Left lung (tissue), 10 donors: ENCODE results near the gene OSBPL1A. TPM values are rescaled to one million over a fixed set of nuclear protein-coding genes. Genes with fewer than 3 reads are reported as not detected.

ENCODE experiments used
- ATAC-seq: fragments of 200-7000 bp; cut with Tn5 transposase; one replicate; pipeline ENCODE4 v1.9.1; 2020; ENCODE audit warnings: moderate library complexity
- DNase-seq, 4 donors: peaks; one replicate each; pipeline ENCODE4 v3.0.0-alpha.2; 2013 to 2020
- H3K27ac ChIP-seq, 2 donors: fragments of 200-600 bp; sonication (generic) in 1 of 2; one replicate each; pipeline versions ENCODE4 v1.5.0 to v1.8.0; 2020 to 2021
- H3K27me3 ChIP-seq, 2 donors: fragments of 200-600 bp; sonication (generic) in 1 of 2; one replicate each; pipeline versions ENCODE4 v1.5.0 to v1.8.0; 2020 to 2021
- H3K36me3 ChIP-seq, 2 donors: fragments of 200-600 bp; sonication (generic) in 1 of 2; one replicate each; pipeline versions ENCODE4 v1.5.0 to v1.8.0; 2020 to 2021
- H3K4me1 ChIP-seq, 2 donors: fragments of 200-600 bp; one replicate each; pipeline ENCODE4 v1.8.0; 2021
- H3K4me3 ChIP-seq, 2 donors: fragments of 200-600 bp; sonication (generic) in 1 of 2; one replicate each; pipeline versions ENCODE4 v1.5.0 to v1.8.0; 2020 to 2021; ENCODE audit warnings: mild to moderate bottlenecking in 1 of 2
- H3K9me3 ChIP-seq, 2 donors: fragments of 200-600 bp; sonication (generic) in 1 of 2; one replicate each; pipeline versions ENCODE4 v1.5.0 to v1.8.0; 2020 to 2021
- intact Hi-C, 2 donors: fragments of 100-400 bp; cut with DNase I; formaldehyde crosslinking; loops; one replicate each; pipeline versions ENCODE4 v1.11.2 to v1.14.2; 2022
- polyA plus RNA-seq, 6 donors: library from polyadenylated mRNA; unstranded; fragments of 120-200 nt; gene quantifications; one replicate each; pipeline ENCODE4 v1.2.1, GENCODE V29; 2013; ENCODE audit not compliant: insufficient read length in 6 of 6
- total RNA-seq, 2 donors: library from RNA; stranded (reverse); fragmentation: NEBNext Ultra II Directional; extraction: Animal tissue kit (Norgen Biotek cat#: 25700); gene quantifications; one replicate each; pipeline ENCODE4 v1.2.1, GENCODE V29; 2021
- TF ChIP-seq, protein P1 (sequence below), 2 donors: fragments of 200-600 bp; sonication (generic) in 1 of 2; IDR thresholded peaks; one replicate each; pipeline versions ENCODE4 v1.5.0 to v1.8.0; 2021; ENCODE audit warnings: antibody characterized with exemption in 2 of 2
- donor health status: DM: no; HTN: yes; CAD: no.
- donor health status: DM: no; HTN: no; CAD: no.

Gene OSBPL1A
- total and polyA plus RNA-seq, 8 donors, result 29.6 to 65.7 (median 55.1) TPM

DNA sequence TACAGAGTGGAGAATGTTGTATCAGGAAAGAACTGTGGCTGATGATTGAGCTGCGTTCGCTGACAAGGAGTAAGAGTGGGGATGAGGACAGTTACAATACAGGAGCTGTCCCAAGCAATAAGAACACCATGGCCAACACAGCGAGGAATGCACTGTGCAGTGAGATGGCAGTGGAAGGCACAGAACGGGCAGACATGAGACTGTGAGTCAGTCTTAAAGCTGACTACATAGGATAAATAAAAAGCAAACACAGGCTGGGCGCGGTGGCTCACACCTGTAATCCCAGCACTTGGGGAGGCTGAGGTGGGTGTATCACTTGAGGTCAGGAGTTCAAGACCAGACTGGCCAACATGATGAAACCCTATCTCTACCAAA is 169.0 kb downstream of the OSBPL1A start:
- Histone ChIP-seq H3K4me1 (peaks cover 0 to 5% of the 10 kb centered on the region in 2 donors), H3K36me3 (peaks cover 0 to 7% of the 10 kb centered on the region in 2 donors), H3K9me3 (no peaks in the 10 kb centered on the region), H3K4me3 (no peak overlapping the region), H3K27ac (no peak overlapping the region), H3K27me3 (no peaks in the 10 kb centered on the region)
- ATAC-seq, result no peak
- DNase-seq, result no peak
- TF ChIP-seq, protein P1, sequence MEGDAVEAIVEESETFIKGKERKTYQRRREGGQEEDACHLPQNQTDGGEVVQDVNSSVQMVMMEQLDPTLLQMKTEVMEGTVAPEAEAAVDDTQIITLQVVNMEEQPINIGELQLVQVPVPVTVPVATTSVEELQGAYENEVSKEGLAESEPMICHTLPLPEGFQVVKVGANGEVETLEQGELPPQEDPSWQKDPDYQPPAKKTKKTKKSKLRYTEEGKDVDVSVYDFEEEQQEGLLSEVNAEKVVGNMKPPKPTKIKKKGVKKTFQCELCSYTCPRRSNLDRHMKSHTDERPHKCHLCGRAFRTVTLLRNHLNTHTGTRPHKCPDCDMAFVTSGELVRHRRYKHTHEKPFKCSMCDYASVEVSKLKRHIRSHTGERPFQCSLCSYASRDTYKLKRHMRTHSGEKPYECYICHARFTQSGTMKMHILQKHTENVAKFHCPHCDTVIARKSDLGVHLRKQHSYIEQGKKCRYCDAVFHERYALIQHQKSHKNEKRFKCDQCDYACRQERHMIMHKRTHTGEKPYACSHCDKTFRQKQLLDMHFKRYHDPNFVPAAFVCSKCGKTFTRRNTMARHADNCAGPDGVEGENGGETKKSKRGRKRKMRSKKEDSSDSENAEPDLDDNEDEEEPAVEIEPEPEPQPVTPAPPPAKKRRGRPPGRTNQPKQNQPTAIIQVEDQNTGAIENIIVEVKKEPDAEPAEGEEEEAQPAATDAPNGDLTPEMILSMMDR (IDR thresholded peaks at IDR 0.05), result no peak
- intact Hi-C loops, result no loop called here

DNA sequence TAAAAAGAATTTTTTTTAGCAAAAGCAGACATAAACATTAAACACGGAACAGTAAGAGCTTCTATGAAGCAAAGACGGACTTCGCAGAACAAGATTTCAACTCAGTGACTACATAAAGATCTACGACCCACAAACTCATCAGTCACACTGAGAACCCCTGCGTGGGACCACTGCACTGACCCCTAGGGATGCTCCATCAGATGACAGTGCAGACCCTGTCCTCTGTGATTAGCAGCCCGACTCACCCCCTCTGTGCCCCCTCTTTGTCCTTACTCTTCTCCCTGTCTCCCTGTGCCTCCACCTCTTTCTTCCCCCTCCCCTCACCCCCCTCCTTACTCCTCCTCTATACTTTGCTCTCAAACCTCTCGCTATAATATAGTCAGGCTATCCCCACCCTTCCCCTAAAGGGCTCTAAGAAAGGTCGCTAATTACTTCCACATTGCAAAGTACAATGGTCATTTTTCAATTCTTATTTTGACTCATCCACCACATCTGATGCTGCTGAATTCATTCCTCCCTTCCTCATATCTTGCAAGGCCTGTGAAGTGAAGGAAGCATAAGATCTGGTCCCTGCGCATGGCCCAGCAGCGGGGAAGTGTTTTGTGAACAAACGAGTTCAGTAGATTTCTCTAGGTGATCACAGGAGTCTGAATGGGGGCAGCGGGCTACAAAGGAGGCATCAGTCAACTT is 169.5 kb downstream of the OSBPL1A start:
- TF ChIP-seq, protein P1 (IDR thresholded peaks at IDR 0.05), result no peak
- ATAC-seq, result no peak

DNA sequence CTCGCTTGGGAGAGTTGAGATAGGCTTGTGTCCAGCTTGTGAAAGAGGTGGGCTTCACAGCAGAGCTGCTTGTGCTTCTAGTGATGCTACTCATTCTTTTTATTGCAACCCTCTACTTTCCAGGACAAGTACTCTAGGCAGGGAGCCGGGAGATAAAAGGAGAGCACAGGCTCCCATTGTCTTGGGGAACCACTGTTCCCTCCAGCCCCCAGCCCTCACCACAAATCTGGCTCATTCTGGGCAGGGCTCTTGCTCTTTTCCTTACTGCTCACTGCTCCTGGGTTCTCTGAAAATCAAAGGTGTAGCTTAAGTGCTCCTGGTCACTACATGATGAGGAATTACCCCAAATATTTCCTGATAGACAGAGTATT is 177.3 kb downstream of the OSBPL1A start:
- intact Hi-C loops, result no loop called here
- TF ChIP-seq, protein P1 (IDR thresholded peaks at IDR 0.05), result no peak
- H3K36me3 ChIP-seq, result peaks cover 0 to 7% of the 10 kb centered on the region in 2 donors
- no peak overlapping the region for H3K4me3 ChIP-seq
- H3K4me1 ChIP-seq, result peaks cover 0 to 2% of the 10 kb centered on the region in 2 donors
- ATAC-seq (no peak), DNase-seq (no peak)
- H3K9me3 ChIP-seq, result no peaks in the 10 kb centered on the region
- no peak overlapping the region for H3K27ac ChIP-seq
- no peaks in the 10 kb centered on the region for H3K27me3 ChIP-seq

More for the DNA sequence above, 169.5 kb downstream of the OSBPL1A start:
- Histone ChIP-seq H3K9me3 (no peaks in the 10 kb centered on the region), H3K36me3 (peaks cover 0 to 7% of the 10 kb centered on the region in 2 donors), H3K27me3 (no peaks in the 10 kb centered on the region), H3K27ac (no peak overlapping the region), H3K4me3 (no peak overlapping the region), H3K4me1 (peaks cover 0 to 5% of the 10 kb centered on the region in 2 donors)
- no peak for DNase-seq
- intact Hi-C loops, result no loop called here

DNA sequence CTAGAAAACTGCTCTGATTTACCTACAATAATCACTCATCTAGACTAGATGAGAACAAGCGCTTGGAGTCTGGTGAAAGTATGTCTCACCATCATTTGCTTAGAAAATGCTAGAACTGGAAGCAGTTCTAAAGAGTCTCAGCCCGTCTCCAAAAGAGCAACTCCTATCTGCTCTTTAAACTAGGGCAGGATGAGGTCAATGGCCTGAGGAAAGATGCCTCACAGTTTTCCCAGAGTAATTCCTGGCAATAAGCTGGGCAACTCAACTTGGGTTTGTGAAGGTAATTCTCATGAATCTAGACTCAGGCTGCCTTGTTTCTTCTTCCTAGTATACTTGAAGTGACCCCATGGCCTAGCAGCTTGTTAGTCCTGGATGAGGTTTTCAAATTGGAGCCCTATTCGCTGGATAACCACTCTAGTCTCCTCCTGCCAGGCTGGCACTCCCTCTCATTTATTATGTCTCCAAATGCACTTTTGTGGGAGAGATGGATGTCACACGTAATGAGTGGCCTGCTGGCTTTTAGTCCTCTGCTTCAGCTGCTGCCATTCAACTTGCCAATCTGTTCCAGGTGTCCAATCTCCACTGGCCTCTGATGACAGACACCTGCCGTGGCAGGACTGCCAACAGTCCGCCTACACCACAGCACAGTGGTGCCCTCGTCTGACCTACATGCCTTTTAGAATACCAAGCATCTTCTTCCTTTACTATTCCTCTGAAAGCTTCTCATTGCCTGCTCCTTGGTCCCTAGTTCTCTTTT is 177.9 kb downstream of the OSBPL1A start:
- H3K4me3 ChIP-seq, result no peak overlapping the region
- no peaks in the 10 kb centered on the region for H3K27me3 ChIP-seq
- no peak for ATAC-seq
- peaks cover 0 to 7% of the 10 kb centered on the region in 2 donors for H3K4me1 ChIP-seq
- no peaks in the 10 kb centered on the region for H3K9me3 ChIP-seq
- DNase-seq, result no peak
- TF ChIP-seq, protein P1 (IDR thresholded peaks at IDR 0.05), result no peak
- intact Hi-C loops, result no loop called here
- H3K36me3 ChIP-seq, result peaks cover 0 to 4% of the 10 kb centered on the region in 2 donors
- no peak overlapping the region for H3K27ac ChIP-seq

DNA sequence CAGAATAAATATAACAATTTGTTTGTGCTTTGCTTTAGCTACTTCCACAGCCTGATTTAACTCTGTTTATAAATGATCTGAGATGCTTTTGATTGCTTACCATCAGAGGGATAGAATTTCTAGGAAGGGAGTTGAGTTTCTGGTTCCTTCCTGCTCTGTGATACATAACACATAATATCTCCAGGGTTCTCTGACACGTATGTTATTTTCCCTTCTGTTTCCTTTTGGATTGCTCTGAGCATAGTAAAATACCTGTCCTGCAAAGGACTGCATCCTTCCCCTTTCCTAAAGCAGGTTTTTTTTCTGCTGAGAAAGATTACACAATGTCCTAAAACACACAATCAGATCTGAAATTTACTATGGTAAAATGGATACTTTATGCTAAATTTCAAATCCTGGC is 182.7 kb downstream of the OSBPL1A start:
- TF ChIP-seq, protein P1 (IDR thresholded peaks at IDR 0.05), result no peak
- intact Hi-C loops, result no loop called here
- no peaks in the 10 kb centered on the region for H3K9me3 ChIP-seq

More for the DNA sequence above, 182.7 kb downstream of the OSBPL1A start:
- H3K27ac ChIP-seq, result peak overlapping the region; percentile 21 to 24
- H3K4me1 ChIP-seq, result peaks cover 0 to 14% of the 10 kb centered on the region in 2 donors
- ATAC-seq, result peak; percentile 32
- H3K36me3 ChIP-seq, result no peaks in the 10 kb centered on the region
- no peak for DNase-seq
- no peaks in the 10 kb centered on the region for H3K27me3 ChIP-seq
- H3K4me3 ChIP-seq, result no peak overlapping the region
